ENCODE results near the gene KCNJ6.

The KCNJ6 gene

DNA sequence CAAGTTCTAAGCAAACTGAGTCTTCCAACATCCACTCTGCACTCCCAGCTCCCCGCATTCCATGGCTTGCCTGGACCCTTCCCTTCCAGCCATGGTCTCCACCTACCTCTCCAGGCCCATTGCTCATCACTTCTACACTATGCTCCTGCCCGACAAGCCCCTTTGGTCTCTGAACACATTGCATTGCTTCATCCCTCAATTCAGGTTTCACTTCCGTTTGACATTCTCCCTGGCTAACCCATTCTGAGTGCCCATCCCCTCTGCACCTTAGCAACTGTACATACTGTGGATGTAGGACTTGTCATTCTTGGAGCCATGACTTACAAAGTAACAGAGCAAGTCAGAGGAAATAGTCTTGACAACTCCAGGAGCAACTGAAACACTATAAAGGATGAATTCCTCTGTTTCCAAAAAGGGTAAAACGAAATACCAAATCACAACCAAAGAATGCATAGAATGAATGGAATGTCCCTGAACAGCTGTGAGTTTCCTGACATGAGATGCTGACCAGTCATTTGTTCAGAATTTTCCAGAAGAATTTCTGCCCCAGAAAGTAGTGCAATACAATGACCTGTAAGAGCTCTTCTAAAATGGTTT is 66.7 kb downstream of the KCNJ6 start:
- Histone ChIP-seq H3K27ac (ENCODE audit: low read depth in 2 of 2, low read length in 2 of 2) (no peak overlapping the region), H3K9me3 (ENCODE audit: control insufficient read depth in 2 of 2, low read length in 2 of 2) (no peaks in the 10 kb centered on the region), H3K9ac (ENCODE audit: low read depth in 1 of 2, low read length in 2 of 2) (no peak overlapping the region), H3K4me1 (ENCODE audit: control insufficient read depth in 2 of 2, insufficient read depth in 2 of 2, low read length in 2 of 2) (no peaks in the 10 kb centered on the region), H3K36me3 (ENCODE audit: control insufficient read depth in 2 of 2, insufficient read depth in 2 of 2, low read length in 2 of 2) (no peaks in the 10 kb centered on the region), H3K4me3 (ENCODE audit: low read length in 2 of 2) (no peak overlapping the region), H3K27me3 (ENCODE audit: control insufficient read depth in 2 of 2, insufficient read depth in 2 of 2, low read length in 2 of 2) (no peaks in the 10 kb centered on the region)

- no peaks in the 10 kb centered on the region for H3K4me1 ChIP-seq (ENCODE audit: control insufficient read depth in 2 of 2, insufficient read depth in 2 of 2, low read length in 2 of 2)
- H3K9me3 ChIP-seq (ENCODE audit: control insufficient read depth in 2 of 2, low read length in 2 of 2), result no peaks in the 10 kb centered on the region
- no peaks in the 10 kb centered on the region for H3K27me3 ChIP-seq (ENCODE audit: control insufficient read depth in 2 of 2, insufficient read depth in 2 of 2, low read length in 2 of 2)
- H3K4me3 ChIP-seq (ENCODE audit: low read length in 2 of 2), result no peak overlapping the region
- no peaks in the 10 kb centered on the region for H3K36me3 ChIP-seq (ENCODE audit: control insufficient read depth in 2 of 2, insufficient read depth in 2 of 2, low read length in 2 of 2)
- H3K27ac ChIP-seq (ENCODE audit: low read depth in 2 of 2, low read length in 2 of 2), result no peak overlapping the region
- no peak overlapping the region for H3K9ac ChIP-seq (ENCODE audit: low read depth in 1 of 2, low read length in 2 of 2)
These were observed 67.4 kb downstream of the KCNJ6 start for GRCh38 chr21:37848721-37849490.

DNA sequence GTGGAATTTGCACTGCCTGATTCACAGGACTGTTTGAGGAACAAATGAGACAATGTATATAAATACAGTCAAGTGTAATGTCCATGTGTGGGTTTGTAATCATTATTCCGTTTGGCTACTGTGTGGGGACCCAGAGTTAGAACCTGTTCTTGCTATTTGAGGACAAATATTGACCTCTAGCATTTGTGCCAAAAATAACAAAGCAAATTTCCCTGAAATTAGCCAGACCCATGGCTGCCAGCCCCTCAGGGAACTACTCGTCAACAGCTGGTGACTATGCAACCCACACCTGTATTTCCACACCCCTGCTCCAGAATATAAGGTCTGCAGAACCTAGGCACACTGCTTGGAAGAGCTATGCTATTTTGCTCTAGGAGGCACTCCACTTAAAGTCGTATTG is 70.7 kb downstream of the KCNJ6 start:
- no peak overlapping the region for H3K4me3 ChIP-seq (ENCODE audit: low read length in 2 of 2)
- no peaks in the 10 kb centered on the region for H3K36me3 ChIP-seq (ENCODE audit: control insufficient read depth in 2 of 2, insufficient read depth in 2 of 2, low read length in 2 of 2)
- H3K4me1 ChIP-seq (ENCODE audit: control insufficient read depth in 2 of 2, insufficient read depth in 2 of 2, low read length in 2 of 2), result no peaks in the 10 kb centered on the region
- H3K27ac ChIP-seq (ENCODE audit: low read depth in 2 of 2, low read length in 2 of 2), result no peak overlapping the region
- H3K9ac ChIP-seq (ENCODE audit: low read depth in 1 of 2, low read length in 2 of 2), result no peak overlapping the region
- H3K9me3 ChIP-seq (ENCODE audit: control insufficient read depth in 2 of 2, low read length in 2 of 2), result no peaks in the 10 kb centered on the region
- H3K27me3 ChIP-seq (ENCODE audit: control insufficient read depth in 2 of 2, insufficient read depth in 2 of 2, low read length in 2 of 2), result no peaks in the 10 kb centered on the region

GRCh38 chr21:37843191-37843590 is 73.1 kb downstream of the KCNJ6 start:
- Histone ChIP-seq H3K27me3 (ENCODE audit: control insufficient read depth in 2 of 2, insufficient read depth in 2 of 2, low read length in 2 of 2) (no peaks in the 10 kb centered on the region), H3K27ac (ENCODE audit: low read depth in 2 of 2, low read length in 2 of 2) (no peak overlapping the region), H3K4me3 (ENCODE audit: low read length in 2 of 2) (no peak overlapping the region), H3K36me3 (ENCODE audit: control insufficient read depth in 2 of 2, insufficient read depth in 2 of 2, low read length in 2 of 2) (no peaks in the 10 kb centered on the region), H3K4me1 (ENCODE audit: control insufficient read depth in 2 of 2, insufficient read depth in 2 of 2, low read length in 2 of 2) (no peaks in the 10 kb centered on the region), H3K9me3 (ENCODE audit: control insufficient read depth in 2 of 2, low read length in 2 of 2) (no peaks in the 10 kb centered on the region), H3K9ac (ENCODE audit: low read depth in 1 of 2, low read length in 2 of 2) (no peak overlapping the region)

GRCh38 chr21:37842163-37842919 is 73.9 kb downstream of the KCNJ6 start:
- no peak overlapping the region for H3K27ac ChIP-seq (ENCODE audit: low read depth in 2 of 2, low read length in 2 of 2)
- H3K9me3 ChIP-seq (ENCODE audit: control insufficient read depth in 2 of 2, low read length in 2 of 2), result no peaks in the 10 kb centered on the region
- no peaks in the 10 kb centered on the region for H3K36me3 ChIP-seq (ENCODE audit: control insufficient read depth in 2 of 2, insufficient read depth in 2 of 2, low read length in 2 of 2)
- no peak overlapping the region for H3K9ac ChIP-seq (ENCODE audit: low read depth in 1 of 2, low read length in 2 of 2)
- H3K4me3 ChIP-seq (ENCODE audit: low read length in 2 of 2), result no peak overlapping the region
- H3K4me1 ChIP-seq (ENCODE audit: control insufficient read depth in 2 of 2, insufficient read depth in 2 of 2, low read length in 2 of 2), result no peaks in the 10 kb centered on the region
- H3K27me3 ChIP-seq (ENCODE audit: control insufficient read depth in 2 of 2, insufficient read depth in 2 of 2, low read length in 2 of 2), result no peaks in the 10 kb centered on the region

DNA sequence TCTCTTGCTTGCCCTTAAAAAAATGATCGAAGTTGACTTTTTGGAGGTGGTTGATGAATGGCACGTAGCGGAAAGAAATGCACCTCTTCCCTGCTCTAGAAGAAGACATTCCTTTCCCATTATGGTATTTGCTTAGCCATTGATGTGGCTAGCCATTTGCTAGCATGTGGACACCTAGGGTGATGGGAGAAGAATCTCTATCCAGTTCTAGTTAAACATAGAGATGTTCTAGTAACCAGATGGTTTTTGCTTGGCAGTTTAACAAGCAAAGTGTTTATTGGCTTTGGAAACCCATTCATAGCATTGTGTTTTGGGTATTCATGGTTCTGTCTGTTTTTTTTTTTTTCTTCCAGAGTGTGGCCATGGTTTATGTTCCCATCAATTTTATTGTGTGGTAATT is 78.9 kb downstream of the KCNJ6 start:
- Histone ChIP-seq H3K4me3 (ENCODE audit: low read length in 2 of 2) (no peak overlapping the region), H3K9ac (ENCODE audit: low read depth in 1 of 2, low read length in 2 of 2) (no peak overlapping the region), H3K9me3 (ENCODE audit: control insufficient read depth in 2 of 2, low read length in 2 of 2) (no peaks in the 10 kb centered on the region), H3K27me3 (ENCODE audit: control insufficient read depth in 2 of 2, insufficient read depth in 2 of 2, low read length in 2 of 2) (no peaks in the 10 kb centered on the region), H3K36me3 (ENCODE audit: control insufficient read depth in 2 of 2, insufficient read depth in 2 of 2, low read length in 2 of 2) (no peaks in the 10 kb centered on the region), H3K4me1 (ENCODE audit: control insufficient read depth in 2 of 2, insufficient read depth in 2 of 2, low read length in 2 of 2) (no peaks in the 10 kb centered on the region), H3K27ac (ENCODE audit: low read depth in 2 of 2, low read length in 2 of 2) (no peak overlapping the region)

GRCh38 chr21:37835481-37835880 is 80.8 kb downstream of the KCNJ6 start:
- Histone ChIP-seq H3K9me3 (ENCODE audit: control insufficient read depth in 2 of 2, low read length in 2 of 2) (no peaks in the 10 kb centered on the region), H3K36me3 (ENCODE audit: control insufficient read depth in 2 of 2, insufficient read depth in 2 of 2, low read length in 2 of 2) (no peaks in the 10 kb centered on the region), H3K9ac (ENCODE audit: low read depth in 1 of 2, low read length in 2 of 2) (no peak overlapping the region), H3K4me3 (ENCODE audit: low read length in 2 of 2) (no peak overlapping the region), H3K4me1 (ENCODE audit: control insufficient read depth in 2 of 2, insufficient read depth in 2 of 2, low read length in 2 of 2) (peaks cover 0 to 4% of the 10 kb centered on the region in 2 donors), H3K27ac (ENCODE audit: low read depth in 2 of 2, low read length in 2 of 2) (no peak overlapping the region), H3K27me3 (ENCODE audit: control insufficient read depth in 2 of 2, insufficient read depth in 2 of 2, low read length in 2 of 2) (no peaks in the 10 kb centered on the region)

DNA sequence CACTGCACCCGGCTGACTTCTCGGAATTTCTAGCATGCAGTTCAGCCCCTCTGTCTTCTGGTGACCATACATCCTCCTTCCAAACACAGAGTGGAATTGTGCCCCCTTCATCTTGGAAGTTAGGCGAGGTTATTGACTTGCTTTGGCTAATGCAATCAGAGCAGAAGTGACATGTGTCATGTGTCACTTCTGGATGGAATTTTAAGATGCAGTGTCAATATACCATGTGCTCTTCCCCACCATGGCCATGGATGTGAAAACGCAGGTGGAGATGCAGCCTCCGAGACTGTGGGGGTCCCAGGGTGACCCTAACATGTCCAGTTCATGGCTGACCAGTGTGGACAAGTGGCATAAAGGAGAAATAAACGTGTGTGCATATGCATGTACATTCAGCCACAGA is 83.0 kb downstream of the KCNJ6 start:
- no peaks in the 10 kb centered on the region for H3K27me3 ChIP-seq (ENCODE audit: control insufficient read depth in 2 of 2, insufficient read depth in 2 of 2, low read length in 2 of 2)
- H3K27ac ChIP-seq (ENCODE audit: low read depth in 2 of 2, low read length in 2 of 2), result no peak overlapping the region
- H3K9me3 ChIP-seq (ENCODE audit: control insufficient read depth in 2 of 2, low read length in 2 of 2), result no peaks in the 10 kb centered on the region
- H3K36me3 ChIP-seq (ENCODE audit: control insufficient read depth in 2 of 2, insufficient read depth in 2 of 2, low read length in 2 of 2), result no peaks in the 10 kb centered on the region
- no peak overlapping the region for H3K9ac ChIP-seq (ENCODE audit: low read depth in 1 of 2, low read length in 2 of 2)
- peaks cover 7 to 19% of the 10 kb centered on the region in 2 donors for H3K4me1 ChIP-seq (ENCODE audit: control insufficient read depth in 2 of 2, insufficient read depth in 2 of 2, low read length in 2 of 2)
- H3K4me3 ChIP-seq (ENCODE audit: low read length in 2 of 2), result no peak overlapping the region

DNA sequence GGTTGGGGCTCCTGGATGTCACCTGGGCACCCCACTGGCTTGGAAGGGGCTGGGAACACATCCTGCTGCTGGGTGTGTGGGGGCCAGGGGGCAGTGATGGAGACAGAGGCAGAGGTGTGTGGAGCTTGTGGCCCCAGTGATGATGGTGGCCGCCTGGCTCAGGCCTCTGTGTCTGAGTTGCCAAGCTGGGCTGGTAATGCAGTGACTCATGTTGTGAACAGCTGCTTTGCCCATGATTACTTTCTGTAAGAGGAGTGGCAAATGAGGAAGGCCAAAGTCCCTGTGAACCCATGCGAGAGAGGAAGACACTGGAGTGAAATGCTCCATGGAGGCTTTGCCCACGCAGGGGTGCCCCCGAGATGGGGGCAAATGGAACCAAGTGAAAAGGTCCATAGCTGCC is 86.8 kb downstream of the KCNJ6 start:
- Histone ChIP-seq H3K36me3 (ENCODE audit: control insufficient read depth in 2 of 2, insufficient read depth in 2 of 2, low read length in 2 of 2) (no peaks in the 10 kb centered on the region), H3K27me3 (ENCODE audit: control insufficient read depth in 2 of 2, insufficient read depth in 2 of 2, low read length in 2 of 2) (no peaks in the 10 kb centered on the region), H3K27ac (ENCODE audit: low read depth in 2 of 2, low read length in 2 of 2) (peak overlapping the region; percentile 53 to 56), H3K4me3 (ENCODE audit: low read length in 2 of 2) (no peak overlapping the region), H3K4me1 (ENCODE audit: control insufficient read depth in 2 of 2, insufficient read depth in 2 of 2, low read length in 2 of 2) (peaks cover 10 to 22% of the 10 kb centered on the region in 2 donors), H3K9me3 (ENCODE audit: control insufficient read depth in 2 of 2, low read length in 2 of 2) (no peaks in the 10 kb centered on the region), H3K9ac (ENCODE audit: low read depth in 1 of 2, low read length in 2 of 2) (no peak overlapping the region)

DNA sequence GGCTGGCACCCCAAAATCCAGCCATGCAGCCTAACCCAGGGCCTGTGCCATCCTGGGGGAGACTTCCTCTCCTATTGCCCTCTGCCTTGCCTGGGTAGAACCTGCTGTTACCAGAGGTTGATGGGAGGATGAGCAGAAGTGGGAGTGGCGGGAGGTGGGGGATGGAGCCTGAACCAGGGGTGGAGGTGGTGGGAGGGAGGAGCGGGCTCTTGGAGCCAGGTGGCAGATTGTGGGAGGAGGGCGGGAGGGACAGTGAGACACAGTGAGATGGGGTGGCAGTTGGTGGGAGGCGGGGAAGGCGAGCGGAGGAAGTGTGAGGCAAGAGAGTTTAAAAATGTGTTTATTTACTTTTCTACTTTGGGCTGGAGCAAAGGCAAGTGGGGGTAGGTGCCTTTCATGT is 87.3 kb downstream of the KCNJ6 start:
- H3K27ac ChIP-seq (ENCODE audit: low read depth in 2 of 2, low read length in 2 of 2), result peak overlapping the region; percentile 53 to 56
- H3K4me1 ChIP-seq (ENCODE audit: control insufficient read depth in 2 of 2, insufficient read depth in 2 of 2, low read length in 2 of 2), result peaks cover 10 to 22% of the 10 kb centered on the region in 2 donors
- no peak overlapping the region for H3K4me3 ChIP-seq (ENCODE audit: low read length in 2 of 2)
- no peaks in the 10 kb centered on the region for H3K27me3 ChIP-seq (ENCODE audit: control insufficient read depth in 2 of 2, insufficient read depth in 2 of 2, low read length in 2 of 2)
- H3K9ac ChIP-seq (ENCODE audit: low read depth in 1 of 2, low read length in 2 of 2), result no peak overlapping the region
- H3K9me3 ChIP-seq (ENCODE audit: control insufficient read depth in 2 of 2, low read length in 2 of 2), result no peaks in the 10 kb centered on the region
- no peaks in the 10 kb centered on the region for H3K36me3 ChIP-seq (ENCODE audit: control insufficient read depth in 2 of 2, insufficient read depth in 2 of 2, low read length in 2 of 2)
